Natural killer cell (primary cell): ENCODE measurements around the gene DIPK2A. TPM values are rescaled to one million over a fixed set of nuclear protein-coding genes. Genes with fewer than 3 reads are reported as not detected.

Experiments
- ATAC-seq, 3 donors: fragments of 150-1000 bp in 2 of 3; fragments of 200-7000 bp in 1 of 3; cut with Tn5 transposase; 1 replicate in 1 of 3; 2 replicates in 2 of 3; pipeline ENCODE4 v1.10.0; 2021; ENCODE audit warnings: mild to moderate bottlenecking in 2 of 3, moderate library complexity in 2 of 3
- DNase-seq, 2 donors: peaks; one replicate each; pipeline versions ENCODE4 v3.0.0 to v3.0.0-alpha.2; 2013 to 2021; ENCODE audit warnings: mixed read lengths in 1 of 2
- H3K27ac ChIP-seq: one replicate; pipeline ENCODE4 v1.5.1; 2013; ENCODE audit warnings: mild to moderate bottlenecking, low read length
- H3K27me3 ChIP-seq: one replicate; pipeline ENCODE4 v1.6.1; 2013; ENCODE audit warnings: low read length; ENCODE audit not compliant: control insufficient read depth, insufficient read depth
- H3K36me3 ChIP-seq: one replicate; pipeline ENCODE4 v1.6.1; 2013; ENCODE audit warnings: low read length; ENCODE audit not compliant: control insufficient read depth, insufficient read depth
- H3K4me1 ChIP-seq: one replicate; pipeline ENCODE4 v1.6.1; 2013; ENCODE audit warnings: low read length; ENCODE audit not compliant: control insufficient read depth, insufficient read depth
- H3K4me3 ChIP-seq: one replicate; pipeline ENCODE4 v1.5.1; 2013; ENCODE audit warnings: low read length
- H3K9me3 ChIP-seq: one replicate; pipeline ENCODE4 v1.6.1; 2013; ENCODE audit warnings: low read length; ENCODE audit not compliant: control insufficient read depth, insufficient read depth
- H3K27ac Mint-ChIP-seq, 2 donors: one replicate each; pipeline ENCODE4 v1.8.0; 2022; ENCODE audit warnings: mild to moderate bottlenecking in 2 of 2, mixed read lengths in 2 of 2, moderate library complexity in 1 of 2
- H3K27me3 Mint-ChIP-seq, 2 donors: one replicate each; pipeline ENCODE4 v1.8.0; 2022; ENCODE audit warnings: low read depth in 2 of 2, mixed read lengths in 2 of 2
- H3K36me3 Mint-ChIP-seq: one replicate; pipeline ENCODE4 v1.8.0; 2022; ENCODE audit warnings: mixed read lengths
- H3K4me1 Mint-ChIP-seq, 2 donors: one replicate each; pipeline ENCODE4 v1.8.0; 2022; ENCODE audit warnings: mixed read lengths in 2 of 2
- H3K4me3 Mint-ChIP-seq: one replicate; pipeline ENCODE4 v1.8.0; 2022; ENCODE audit warnings: mild to moderate bottlenecking, moderate library complexity, mixed read lengths
- H3K9me3 Mint-ChIP-seq, 2 donors: one replicate each; pipeline ENCODE4 v1.8.0; 2022; ENCODE audit warnings: mixed read lengths in 2 of 2
- CTCF ChIP-seq: fragments of 200-600 bp; IDR thresholded peaks from one replicate; pipeline ENCODE4 v1.8.0; 2022; ENCODE audit warnings: antibody characterized with exemption
- WGBS: methylation state at CpG from one replicate; pipeline ENCODE4 v1.1.7; 2013; ENCODE audit warnings: missing lambda C conversion rate; ENCODE audit not compliant: insufficient coverage; 5-methylcytosine and 5-hydroxymethylcytosine counted together
- intact Hi-C: fragments of 100-400 bp; cut with micrococcal nuclease; formaldehyde crosslinking; loops from one replicate; pipeline ENCODE4 v1.14.2; 2022
- total RNA-seq, 4 donors: library from RNA; stranded (reverse); fragments of 120-200 nt in 1 of 4; gene quantifications; one replicate each; pipeline versions ENCODE4 v1.2.3 to v1.2.4, GENCODE V29; 2013 to 2022

The DIPK2A gene
- total RNA-seq, 3 donors from 2014 or later (not counting 1 experiment from before 2014, with no cell fraction given): 18.7 to 39.6 (median 28.2) TPM

- H3K4me3 Mint-ChIP-seq: peak overlapping the region; percentile 80
- intact Hi-C loops: no loop called here
These were observed 14.8 kb upstream of the DIPK2A start for GRCh38 chr3:143956838-143957237.

GRCh38 chr3:143957453-143957852 is 14.2 kb upstream of the DIPK2A start:
- Mint-ChIP-seq H3K27me3 (peaks cover 17 to 53% of the 10 kb centered on the region in 2 donors), H3K9me3 (peaks cover 4 to 10% of the 10 kb centered on the region in 2 donors), H3K4me3 (peak overlapping the region; percentile 80), H3K4me1 (peaks cover 25 to 35% of the 10 kb centered on the region in 2 donors), H3K36me3 (peaks cover 14% of the 10 kb centered on the region), H3K27ac (no peak overlapping the region)
- Histone ChIP-seq H3K4me3 (no peak overlapping the region), H3K27ac (no peak overlapping the region), H3K4me1 (no peaks in the 10 kb centered on the region), H3K36me3 (no peaks in the 10 kb centered on the region), H3K27me3 (peaks cover 2% of the 10 kb centered on the region), H3K9me3 (no peaks in the 10 kb centered on the region)
- TF ChIP-seq CTCF: no peak
- DNase-seq (peak in 1 of 2 donors; percentile 34), ATAC-seq (peak in 1 of 3 donors; percentile 48)
- intact Hi-C loops: no loop called here

More at GRCh38 chr3:143956838-143957237, 14.8 kb upstream of the DIPK2A start:
- peaks cover 2% of the 10 kb centered on the region for H3K27me3 ChIP-seq
- H3K9me3 ChIP-seq: no peaks in the 10 kb centered on the region
- H3K4me1 ChIP-seq: no peaks in the 10 kb centered on the region
- H3K36me3 ChIP-seq: no peaks in the 10 kb centered on the region
- Mint-ChIP-seq H3K27ac (no peak overlapping the region), H3K36me3 (peaks cover 14% of the 10 kb centered on the region), H3K27me3 (peaks cover 17 to 48% of the 10 kb centered on the region in 2 donors), H3K9me3 (peaks cover 4 to 10% of the 10 kb centered on the region in 2 donors), H3K4me1 (peaks cover 25 to 35% of the 10 kb centered on the region in 2 donors)
- H3K27ac ChIP-seq: no peak overlapping the region
- TF ChIP-seq CTCF: no peak
- DNase-seq: no peak
- WGBS: no CpG with 5 or more reads among the region's 1 CpG
- no peak overlapping the region for H3K4me3 ChIP-seq
- ATAC-seq: peak in 1 of 3 donors; percentile 36

GRCh38 chr3:143958966-143959365 is 12.7 kb upstream of the DIPK2A start:
- Histone ChIP-seq H3K27me3 (peaks cover 2% of the 10 kb centered on the region), H3K4me1 (no peaks in the 10 kb centered on the region), H3K36me3 (no peaks in the 10 kb centered on the region), H3K4me3 (no peak overlapping the region), H3K27ac (no peak overlapping the region), H3K9me3 (no peaks in the 10 kb centered on the region)
- DNase-seq (no peak), ATAC-seq (no peak)
- H3K4me3 Mint-ChIP-seq: no peak overlapping the region
- H3K27ac Mint-ChIP-seq: no peak overlapping the region
- peaks cover 14% of the 10 kb centered on the region for H3K36me3 Mint-ChIP-seq
- intact Hi-C loops: no loop called here
- TF ChIP-seq CTCF: no peak
- peaks cover 21 to 58% of the 10 kb centered on the region in 2 donors for H3K27me3 Mint-ChIP-seq
- H3K9me3 Mint-ChIP-seq: peaks cover 4 to 10% of the 10 kb centered on the region in 2 donors
- H3K4me1 Mint-ChIP-seq: peaks cover 25 to 35% of the 10 kb centered on the region in 2 donors

GRCh38 chr3:143961342-143961741 is 10.3 kb upstream of the DIPK2A start:
- Mint-ChIP-seq H3K9me3 (peaks cover 4 to 10% of the 10 kb centered on the region in 2 donors), H3K4me1 (peaks cover 16 to 24% of the 10 kb centered on the region in 2 donors), H3K4me3 (no peak overlapping the region), H3K36me3 (peaks cover 14% of the 10 kb centered on the region), H3K27me3 (peaks cover 21 to 53% of the 10 kb centered on the region in 2 donors), H3K27ac (no peak overlapping the region)
- intact Hi-C loops: no loop called here
- DNase-seq: no peak
- ATAC-seq: no peak
- H3K27ac ChIP-seq: no peak overlapping the region
- no peaks in the 10 kb centered on the region for H3K36me3 ChIP-seq
- no CpG with 5 or more reads among the region's 1 CpG for WGBS
- H3K9me3 ChIP-seq: no peaks in the 10 kb centered on the region
- no peak for TF ChIP-seq CTCF
- no peak overlapping the region for H3K4me3 ChIP-seq
- H3K27me3 ChIP-seq: peaks cover 2% of the 10 kb centered on the region
- no peaks in the 10 kb centered on the region for H3K4me1 ChIP-seq
